ENCODE results near the gene TEX11.

DNA sequence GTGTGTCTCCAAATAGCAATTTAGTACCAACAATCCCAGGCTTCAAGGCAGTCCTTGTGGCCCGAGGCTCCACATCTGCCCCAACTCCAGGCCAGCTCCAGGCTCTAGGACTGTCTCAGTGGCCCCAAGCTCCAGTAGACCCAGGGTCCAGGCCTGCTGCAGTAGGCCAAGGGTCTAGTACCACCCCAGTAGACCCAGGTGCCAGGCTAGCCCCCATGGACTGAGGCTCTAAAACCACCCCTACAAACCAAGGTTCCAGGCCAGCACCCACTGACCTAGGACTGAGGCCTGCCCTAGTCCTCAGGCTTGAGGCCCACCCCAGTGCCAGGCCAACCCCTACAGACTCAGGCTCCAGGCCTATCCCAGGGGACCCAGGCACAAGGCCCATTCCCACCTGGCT is 272.3 kb downstream of the TEX11 start:
- TF ChIP-seq, protein P1, sequence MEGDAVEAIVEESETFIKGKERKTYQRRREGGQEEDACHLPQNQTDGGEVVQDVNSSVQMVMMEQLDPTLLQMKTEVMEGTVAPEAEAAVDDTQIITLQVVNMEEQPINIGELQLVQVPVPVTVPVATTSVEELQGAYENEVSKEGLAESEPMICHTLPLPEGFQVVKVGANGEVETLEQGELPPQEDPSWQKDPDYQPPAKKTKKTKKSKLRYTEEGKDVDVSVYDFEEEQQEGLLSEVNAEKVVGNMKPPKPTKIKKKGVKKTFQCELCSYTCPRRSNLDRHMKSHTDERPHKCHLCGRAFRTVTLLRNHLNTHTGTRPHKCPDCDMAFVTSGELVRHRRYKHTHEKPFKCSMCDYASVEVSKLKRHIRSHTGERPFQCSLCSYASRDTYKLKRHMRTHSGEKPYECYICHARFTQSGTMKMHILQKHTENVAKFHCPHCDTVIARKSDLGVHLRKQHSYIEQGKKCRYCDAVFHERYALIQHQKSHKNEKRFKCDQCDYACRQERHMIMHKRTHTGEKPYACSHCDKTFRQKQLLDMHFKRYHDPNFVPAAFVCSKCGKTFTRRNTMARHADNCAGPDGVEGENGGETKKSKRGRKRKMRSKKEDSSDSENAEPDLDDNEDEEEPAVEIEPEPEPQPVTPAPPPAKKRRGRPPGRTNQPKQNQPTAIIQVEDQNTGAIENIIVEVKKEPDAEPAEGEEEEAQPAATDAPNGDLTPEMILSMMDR (IDR thresholded peaks at IDR 0.05): no peak
- TF ChIP-seq POLR2A (IDR thresholded peaks at IDR 0.05): no peak
- no peak for TF ChIP-seq EP300 (IDR thresholded peaks at IDR 0.05)

Data from ovary (tissue), 3 donors.